ENCODE results near the gene PYM1. TPM values are rescaled to one million over a fixed set of nuclear protein-coding genes. Genes with fewer than 3 reads are reported as not detected.
"Not testable (repeated sequence)": the region's sequence is repeated elsewhere in the genome, so short reads cannot be mapped to it uniquely, and the experiment has no call there.

Gene PYM1
- total and polyA plus RNA-seq, 2 of the 4 experiments (the other 2 are of a cell fraction), result 26.5 to 27.8 TPM

DNA sequence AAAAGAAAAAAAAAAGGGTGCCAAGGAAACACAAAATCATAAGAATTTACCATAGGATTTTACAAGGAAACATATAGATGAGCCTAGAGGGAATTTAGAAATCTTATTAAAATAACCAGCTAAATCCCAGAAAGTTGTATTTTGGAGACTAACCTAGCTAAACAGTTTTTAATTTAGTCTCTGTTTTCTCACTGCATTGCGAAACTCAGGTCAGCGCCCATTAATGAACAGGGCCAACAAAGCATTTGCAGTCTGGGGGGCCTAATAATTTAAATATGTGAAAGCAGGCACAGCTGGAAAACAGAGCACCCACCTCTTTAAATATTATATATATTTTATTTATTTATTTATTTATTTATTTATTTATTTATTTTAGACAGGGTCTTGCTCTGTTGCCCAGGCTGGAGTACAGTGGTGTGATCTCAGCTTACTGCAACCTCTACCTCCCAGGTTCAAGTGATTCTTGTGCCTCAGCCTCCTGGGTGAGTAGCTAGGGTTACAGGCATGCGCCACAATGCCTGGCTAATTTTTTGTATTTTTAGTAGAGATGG is 61.2 kb downstream of the PYM1 start:
- H3K27ac ChIP-seq (ENCODE audit: insufficient read depth, low read length); H2AK5ac ChIP-seq (ENCODE audit: low read depth, low read length); in situ Hi-C loops (cut with MboI; ENCODE audit: low sequenced_read_pairs); H3K79me1 ChIP-seq (ENCODE audit: low read depth in 1 of 2, low read length in 2 of 2); ATAC-seq (ENCODE audit: low read depth); H3K23ac ChIP-seq (ENCODE audit: low read depth, low read length); CTCF ChIA-PET; H2BK15ac ChIP-seq (ENCODE audit: low read depth, low read length); intact Hi-C loops (cut with micrococcal nuclease); H2BK120ac ChIP-seq (ENCODE audit: low read depth, low read length); H3K4me1 ChIP-seq (ENCODE audit: control insufficient read depth, insufficient read depth, low read length); H3K18ac ChIP-seq (ENCODE audit: low read depth, low read length); H3K56ac ChIP-seq (ENCODE audit: extremely low read depth, insufficient read depth, low read length); DNase-seq; H4K91ac ChIP-seq (ENCODE audit: insufficient read depth, low read depth, low read length); H4K5ac ChIP-seq (ENCODE audit: low read depth, low read length); BruUV-seq (replicated peaks); H3K4ac ChIP-seq (ENCODE audit: low read depth, low read length); H2BK20ac ChIP-seq (ENCODE audit: low read depth, low read length); H3K4me2 ChIP-seq (ENCODE audit: low read depth, low read length); H3K27me3 ChIP-seq (ENCODE audit: control insufficient read depth, insufficient read depth, low read length); H3K14ac ChIP-seq (replicated peaks; ENCODE audit: low read depth, low read length); H3K4me3 ChIP-seq (ENCODE audit: insufficient read depth, low read depth, low read length); dilution Hi-C loops (cut with HindIII; ENCODE audit: low sequenced_read_pairs, unreplicated experiment); H3K9ac ChIP-seq (ENCODE audit: low read depth, low read length); H2AK9ac ChIP-seq (replicated peaks; ENCODE audit: low read depth, low read length, poor library complexity); H4K8ac ChIP-seq (ENCODE audit: low read depth in 2 of 2, low read length in 2 of 2); H4K20me1 ChIP-seq (ENCODE audit: insufficient read depth, low read length); H3K36me3 ChIP-seq (ENCODE audit: control insufficient read depth, insufficient read depth, low read length); H3K9me3 ChIP-seq (ENCODE audit: control insufficient read depth, insufficient read depth, low read length); H2BK5ac ChIP-seq (ENCODE audit: low read depth, low read length, poor library complexity, severe bottlenecking); H3K9me1 ChIP-seq (ENCODE audit: insufficient read depth, low read length); POLR2A ChIA-PET (ENCODE audit: unreplicated experiment); H2AFZ ChIP-seq (replicated peaks; ENCODE audit: low read length, poor library complexity): not testable (repeated sequence)
- no CpG with 5 or more reads among the region's 3 CpGs for WGBS, 2 experiments (ENCODE audit: extremely low coverage in 2 of 2, insufficient read length in 1 of 2)
- TF ChIP-seq CEBPB (IDR thresholded peaks at IDR 0.05; ENCODE audit: low read depth, low read length), result peak; percentile 73

All from IMR-90 (cell line).